Measurements from ENCODE around the gene WFDC11.
"Not testable (repeated sequence)": the region's sequence is repeated elsewhere in the genome, so short reads cannot be mapped to it uniquely, and the experiment has no call there.

WFDC11 gene

GRCh38 chr20:45670139-45670538, at the start of gene WFDC11:
Gene WFDC11, minus strand, starts transcription at chr20:45670239. Its CDS starts 19,639 bp downstream, at chr20:45650600.
- no peak for DNase-seq

GRCh38 chr20:45716141-45716688, 46.2 kb upstream of the WFDC11 start:
- DNase-seq, result not testable (repeated sequence)

DNA sequence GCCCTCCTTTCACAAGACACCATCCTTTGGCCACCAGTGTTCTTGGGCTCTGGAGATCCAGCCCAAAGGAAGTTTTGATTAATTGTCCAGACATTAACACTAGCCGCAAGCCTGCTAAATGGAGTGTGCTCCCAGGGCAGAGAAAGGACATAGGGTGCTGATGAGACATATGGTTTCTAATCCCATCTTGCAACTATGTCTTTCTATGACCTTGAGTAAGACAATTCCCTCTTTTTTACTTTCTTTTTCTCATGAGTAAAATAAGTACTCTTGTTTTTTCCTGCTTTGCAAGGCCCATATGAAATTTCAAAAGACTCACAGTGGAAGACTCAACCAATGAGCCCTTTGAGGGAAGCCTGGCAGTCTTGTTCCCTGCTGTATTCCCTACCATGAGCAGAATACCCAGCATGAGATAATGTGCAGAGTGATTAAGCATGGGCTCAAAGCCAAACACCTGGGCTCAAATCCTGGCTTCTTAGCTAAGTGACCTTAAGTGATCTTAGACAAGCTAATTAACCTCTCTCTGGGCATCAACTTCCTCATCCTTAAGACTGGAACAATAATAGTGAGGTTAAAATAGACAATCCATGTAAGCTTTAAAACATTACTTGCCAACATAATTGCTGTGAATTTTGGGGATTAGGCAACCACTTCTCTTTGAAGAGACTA, 35.1 kb upstream of the WFDC11 start, which contains the start of gene WFDC10B:
TSS of gene WFDC10B (minus strand) at position 51 of the 669 bp plus-strand sequence. CDS start 19,027 bp downstream, outside the sequence.
- DNase-seq, result no peak

GRCh38 chr20:45701873-45702272, 31.8 kb upstream of the WFDC11 start, which contains the start of gene WFDC13:
Gene WFDC13, plus strand, starts transcription at chr20:45702038. Its CDS starts 86 bp downstream, at chr20:45702124.
- no peak for DNase-seq

DNA sequence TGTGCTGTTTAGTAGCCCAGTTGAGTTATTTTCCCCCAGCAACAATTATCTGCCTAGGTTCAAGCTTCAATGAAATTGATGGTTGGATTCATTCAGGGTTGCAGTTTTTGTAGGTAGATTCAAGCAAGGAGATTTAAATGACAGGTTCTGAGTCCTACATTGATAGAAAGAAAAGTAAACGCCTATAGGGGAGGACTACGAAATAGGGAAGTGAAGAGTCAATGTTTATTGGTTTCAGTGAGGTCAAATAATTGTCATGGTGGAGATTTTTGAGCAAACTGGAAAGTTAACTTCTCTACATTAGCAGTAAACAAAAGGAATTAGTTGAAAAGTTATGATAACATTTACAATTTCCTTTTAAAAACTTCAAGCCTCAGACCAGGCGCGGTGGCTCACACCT, 31.1 kb upstream of the WFDC11 start:
- DNase-seq, result no peak

DNA sequence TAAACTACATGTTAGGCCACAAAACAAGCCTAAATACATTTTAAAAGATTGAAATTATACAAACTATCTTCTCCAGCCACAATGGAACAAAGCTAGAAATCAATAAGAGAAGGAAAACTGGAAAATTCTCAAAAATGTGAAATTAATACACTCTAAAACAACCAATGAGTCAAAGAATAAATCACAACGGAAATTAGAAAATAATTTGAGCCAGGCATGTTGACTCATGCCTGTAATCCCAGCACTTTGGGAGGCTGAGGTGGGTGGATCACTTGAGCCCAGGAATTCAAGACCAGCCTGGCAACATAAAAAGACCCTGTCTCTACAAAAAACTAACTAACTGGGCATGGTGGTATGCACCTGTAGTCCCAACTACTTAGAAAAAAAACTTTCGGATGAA, 25.5 kb upstream of the WFDC11 start:
- DNase-seq, result no peak

- DNase-seq, result not testable (repeated sequence)
Observed at GRCh38 chr20:45693346-45693745, 23.3 kb upstream of the WFDC11 start.

DNA sequence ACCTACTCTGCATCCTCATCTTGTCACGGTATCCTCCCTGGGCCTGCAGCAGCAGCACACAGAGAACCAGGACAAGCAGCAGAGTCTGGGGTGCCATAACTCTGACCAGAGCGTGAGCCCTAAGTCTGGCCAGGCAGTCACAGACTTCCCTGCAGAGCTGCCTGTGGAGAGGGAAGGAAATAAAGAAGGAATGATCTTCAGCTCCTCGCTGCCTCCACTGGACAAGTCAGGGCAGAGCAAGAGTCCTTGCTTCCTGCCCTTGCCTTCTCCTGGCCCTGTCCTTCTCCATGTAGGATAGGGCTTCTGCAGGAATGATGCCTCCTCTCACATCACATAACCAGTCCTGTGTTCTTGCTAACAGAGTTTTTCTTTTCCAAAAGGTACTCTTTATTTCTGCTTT, 15.9 kb upstream of the WFDC11 start:
- peak; percentile 2 for DNase-seq

DNA sequence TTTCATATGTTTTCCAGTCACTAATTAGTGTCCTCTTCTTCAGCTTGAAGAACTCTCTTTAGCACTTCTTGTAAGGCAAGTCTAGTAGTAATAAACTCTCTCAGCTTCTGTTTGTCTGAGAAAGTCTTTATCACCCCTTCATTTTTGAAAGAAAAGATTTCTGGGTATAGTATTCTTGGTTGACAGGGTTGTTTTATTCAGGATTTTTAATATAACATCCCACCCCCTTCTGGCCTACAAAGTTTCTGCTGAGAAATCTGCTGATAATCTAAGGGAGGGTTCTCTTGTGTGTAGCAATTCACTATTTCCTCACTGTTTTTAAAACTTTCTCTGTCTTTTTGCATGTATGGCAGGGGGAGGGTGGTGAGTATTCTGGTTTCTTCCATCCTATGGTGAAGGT, 9.6 kb upstream of the WFDC11 start:
- DNase-seq, result no peak

GRCh38 chr20:45672765-45673164, 2.7 kb upstream of the WFDC11 start:
- no peak for DNase-seq

GRCh38 chr20:45657038-45657437, 13.0 kb downstream of the WFDC11 start:
- DNase-seq, result not testable (repeated sequence)

DNA sequence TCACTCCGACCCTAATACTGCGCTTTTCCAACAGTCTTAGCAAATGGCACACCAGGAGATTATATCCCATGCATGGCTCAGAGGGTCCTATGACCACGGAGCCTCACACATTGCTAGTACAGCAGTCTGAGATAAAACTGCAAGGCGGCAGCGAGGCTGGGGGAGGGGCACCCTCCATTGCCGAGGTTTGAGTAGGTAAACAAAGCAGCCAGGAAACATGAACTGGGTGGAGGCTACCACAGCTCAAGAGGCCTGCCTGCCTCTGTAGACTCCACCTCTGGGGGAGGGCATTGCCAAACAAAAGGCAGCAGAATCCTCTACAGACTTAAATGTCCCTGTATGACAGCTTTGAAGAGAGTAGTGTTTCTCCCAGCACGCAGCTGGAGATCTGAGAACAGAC, 18.3 kb downstream of the WFDC11 start:
- not testable (repeated sequence) for DNase-seq

GRCh38 chr20:45649312-45649863, 20.7 kb downstream of the WFDC11 start:
- DNase-seq, result no peak

DNA sequence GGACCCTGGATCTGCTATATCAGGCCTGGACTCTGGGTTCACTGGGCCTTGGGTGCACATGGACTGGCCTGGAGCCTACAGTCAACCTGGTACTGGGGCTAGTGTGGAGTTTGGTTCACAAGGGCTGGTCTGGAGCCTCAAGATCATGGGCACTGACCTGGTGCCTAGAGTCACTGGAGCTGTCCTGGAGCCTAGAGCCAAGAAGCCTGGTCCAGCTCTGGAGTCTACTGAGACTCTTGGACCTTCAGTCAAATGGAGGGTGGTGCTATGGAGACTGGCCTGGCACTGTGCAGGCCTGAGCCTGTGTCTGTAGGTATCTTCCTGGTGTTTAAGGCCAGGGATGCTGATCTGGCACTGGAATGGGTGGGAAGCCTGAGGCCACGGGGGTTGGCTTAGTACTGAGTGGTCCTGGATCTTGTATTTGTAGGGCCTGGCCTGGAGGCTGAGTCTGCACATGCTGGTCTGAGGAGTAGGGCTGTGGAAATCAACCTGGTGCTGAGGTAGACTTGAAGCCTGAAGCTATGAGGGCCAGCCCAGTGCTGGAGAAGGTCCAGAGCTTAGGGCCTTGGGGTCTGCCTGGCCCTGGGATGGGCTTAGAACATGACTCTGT, 22.5 kb downstream of the WFDC11 start:
- DNase-seq, result no peak

DNA sequence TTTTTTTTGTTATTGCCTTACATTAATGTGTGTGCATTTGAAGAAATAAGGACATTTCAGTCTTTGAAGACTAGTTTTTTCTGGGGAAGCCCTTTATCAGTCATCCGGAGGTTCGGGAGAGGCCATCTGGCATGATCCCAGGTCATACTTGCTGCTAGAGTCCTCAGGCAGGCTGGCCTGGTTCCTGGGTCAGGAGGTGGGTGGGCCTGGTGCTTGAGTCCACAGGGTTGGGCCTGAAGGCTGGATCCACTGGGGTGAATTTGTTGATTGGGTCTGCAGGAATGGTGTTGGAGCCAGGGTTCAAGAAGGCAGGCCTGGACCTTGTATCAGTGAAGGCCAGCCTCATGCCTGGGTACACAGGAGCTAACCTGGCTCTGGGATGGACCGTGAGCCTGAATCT, 23.2 kb downstream of the WFDC11 start:
- no peak for DNase-seq

DNA sequence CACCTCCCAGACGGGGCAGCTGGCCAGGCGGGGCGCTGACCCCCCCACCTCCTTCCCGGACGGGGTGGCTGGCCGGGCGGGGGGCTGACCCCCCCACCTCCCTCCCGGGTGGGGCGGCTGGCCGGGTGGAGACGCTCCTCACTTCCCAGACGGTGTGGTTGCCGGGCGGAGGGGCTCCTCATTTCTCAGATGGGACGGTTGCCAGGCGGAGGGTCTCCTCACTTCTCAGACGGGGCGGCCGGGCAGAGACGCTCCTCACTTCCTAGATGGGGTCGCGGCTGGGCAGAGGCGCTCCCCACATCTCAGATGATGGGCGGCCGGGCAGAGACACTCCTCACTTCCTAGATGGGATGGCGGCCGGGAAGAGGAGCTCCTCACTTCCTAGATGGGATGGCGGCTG, 24.2 kb downstream of the WFDC11 start:
- not testable (repeated sequence) for DNase-seq

DNA sequence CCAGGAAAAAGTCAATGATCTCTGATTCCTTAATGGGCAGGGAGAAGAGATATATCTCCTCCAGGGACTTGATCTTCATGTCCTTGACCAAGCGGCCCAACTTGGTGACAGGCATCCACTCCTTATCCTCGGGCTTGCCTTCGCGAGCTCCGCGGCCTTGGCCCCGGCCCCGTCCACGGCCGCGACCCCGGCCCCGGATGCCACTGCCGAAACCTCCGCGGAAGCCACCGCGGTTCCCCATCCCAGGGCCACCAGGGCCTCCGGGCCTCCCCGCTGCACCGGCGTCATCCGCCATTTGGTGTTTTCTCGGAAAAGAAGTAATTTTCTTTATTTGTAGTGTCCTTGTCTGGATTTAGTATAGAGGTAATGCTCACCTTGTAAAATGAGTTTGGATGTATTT, 29.0 kb downstream of the WFDC11 start:
- DNase-seq, result not testable (repeated sequence)

GRCh38 chr20:45639687-45640086, 30.4 kb downstream of the WFDC11 start:
- DNase-seq, result no peak

DNA sequence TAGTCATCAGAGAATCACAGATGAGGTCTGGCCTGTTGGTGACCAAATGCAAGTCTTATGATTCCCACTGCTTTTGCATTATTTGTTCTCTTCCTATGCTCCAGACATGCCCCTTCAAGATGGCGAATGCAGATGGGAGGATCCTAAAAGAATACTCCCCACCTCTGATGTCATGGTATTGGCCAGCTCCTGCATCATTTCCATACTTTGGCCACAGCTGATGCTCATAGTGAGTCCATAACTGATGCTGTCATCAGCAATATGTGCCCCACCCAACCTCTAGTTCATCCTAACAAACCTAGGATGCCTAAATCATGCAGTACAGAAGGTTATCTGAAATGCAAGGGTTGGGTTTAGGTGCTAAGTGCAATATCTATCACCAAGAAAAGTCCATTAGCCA, 33.5 kb downstream of the WFDC11 start:
- DNase-seq, result no peak

GRCh38 chr20:45631184-45631583, 38.9 kb downstream of the WFDC11 start, which contains the start of gene WFDC9:
Gene WFDC9, minus strand, starts transcription at chr20:45631284. Its CDS starts 21,103 bp downstream, at chr20:45610181.
- no peak for DNase-seq

DNA sequence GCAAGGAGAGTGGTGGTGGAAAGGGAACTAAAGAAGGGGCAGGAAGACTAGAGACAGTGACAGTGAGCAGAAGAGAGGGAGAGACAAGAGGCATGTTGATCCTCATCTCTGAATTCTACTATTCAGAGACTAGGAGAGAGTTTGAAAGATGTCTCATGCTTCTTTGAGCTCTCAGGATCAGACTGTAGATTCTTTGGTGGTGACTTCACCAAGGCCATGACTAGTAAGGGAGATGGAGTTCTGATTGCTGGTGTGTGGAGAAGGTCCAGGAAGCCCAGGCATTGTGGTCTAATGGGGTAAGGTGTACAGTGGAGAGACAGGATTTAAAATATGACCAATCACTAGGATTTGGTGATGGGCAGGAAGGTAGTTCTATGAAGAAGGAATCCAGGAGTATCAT, 39.7 kb downstream of the WFDC11 start:
- no peak for DNase-seq

- peak; percentile 61 for DNase-seq
Observed at GRCh38 chr20:45629496-45630100, 40.4 kb downstream of the WFDC11 start, which contains the start of gene WFDC10A. Gene WFDC10A, plus strand, starts transcription at chr20:45629739. Its CDS starts 75 bp downstream, at chr20:45629814.

GRCh38 chr20:45626540-45626939, 43.5 kb downstream of the WFDC11 start:
- DNase-seq, result no peak

Measured in retina (tissue), 1 donor.